Adrenal gland (tissue), 12 donors: ENCODE measurements around the gene MBIP. TPM values are rescaled to one million over a fixed set of nuclear protein-coding genes. Genes with fewer than 3 reads are reported as not detected.

ENCODE experiments used
- DNase-seq, 7 donors: peaks; one replicate each; pipeline ENCODE4 v3.0.0-alpha.2; 2019 to 2020
- H3K27ac ChIP-seq, 5 donors: fragments of 200-600 bp; sonication (generic) in 4 of 5; 1 replicate in 3 of 5; 2 replicates in 2 of 5; pipeline versions ENCODE4 v1.5.1 to v1.8.0; 2016 to 2020; ENCODE audit warnings: mild to moderate bottlenecking in 1 of 5
- H3K27me3 ChIP-seq: fragments of 200-600 bp; 2 replicates; pipeline ENCODE4 v1.8.0; 2021
- H3K36me3 ChIP-seq, 2 donors: fragments of 200-600 bp; replicated peaks in 1 of 2; 1 replicate in 1 of 2; 2 replicates in 1 of 2; pipeline versions ENCODE4 v1.5.1 to v1.8.0; 2018 to 2022
- H3K4me1 ChIP-seq, 2 donors: fragments of 200-600 bp; replicated peaks in 1 of 2; 1 replicate in 1 of 2; 2 replicates in 1 of 2; pipeline versions ENCODE4 v1.5.1 to v1.8.0; 2018 to 2021
- H3K4me3 ChIP-seq, 4 donors: fragments of 200-600 bp; sonication (generic) in 3 of 4; one replicate each; pipeline ENCODE4 v1.5.1; 2016 to 2018
- H3K9me3 ChIP-seq, 3 donors: fragments of 200-600 bp; sonication (generic) in 1 of 3; replicated peaks in 1 of 3; 1 replicate in 2 of 3; 2 replicates in 1 of 3; pipeline versions ENCODE4 v1.5.1 to v1.8.0; 2016 to 2021
- CTCF ChIP-seq, 6 experiments: fragments of 450-650 bp in 4 of 6; fragments of 200-600 bp in 2 of 6; sonication (generic) in 1 of 6; IDR thresholded peaks; 1 replicate in 5 of 6; 2 replicates in 1 of 6; pipeline versions ENCODE4 v1.5.1 to v1.8.0; 2016 to 2021; ENCODE audit warnings: antibody characterized with exemption in 6 of 6, mild to moderate bottlenecking in 2 of 6, moderate library complexity in 1 of 6
- POLR2A ChIP-seq, 2 donors: fragments of 450-650 bp; IDR thresholded peaks; one replicate each; pipeline ENCODE4 v1.6.1; 2017; ENCODE audit warnings: antibody characterized with exemption in 2 of 2, mild to moderate bottlenecking in 2 of 2, moderate library complexity in 1 of 2
- WGBS, 4 donors: extraction: QIAGEN DNeasy Blood & Tissue Kit in 2 of 4; methylation state at CpG; one replicate each; pipeline versions ENCODE4 v1.1.5 to v1.1.7; 2013 to 2017; 5-methylcytosine and 5-hydroxymethylcytosine counted together
- intact Hi-C, 2 donors: fragments of 100-400 bp; cut with DNase I; formaldehyde crosslinking; loops; one replicate each; pipeline versions ENCODE4 v1.14.1 to v1.15.0; 2022 to 2023
- polyA plus RNA-seq, 3 donors: library from polyadenylated mRNA; stranded (reverse); fragments of 200-250 nt in 2 of 3; fragments of 350-450 nt in 1 of 3; fragmentation: Illumina TruSeq in 1 of 3; extraction: RNeasy Lipid Tissue Mini Kit (QIAGEN cat#74804) in 1 of 3; gene quantifications; one replicate each; pipeline ENCODE4 v1.2.3, GENCODE V29; 2013 to 2014
- total RNA-seq, 9 donors: library from RNA; depleted of rRNA in 4 of 9; stranded (reverse); fragments of >200 nt in 4 of 9; fragments of 120-200 nt in 1 of 9; fragmentation: NEBNext Ultra II Directional in 1 of 9; extraction: Animal tissue kit (Norgen Biotek cat#: 25700) in 1 of 9; gene quantifications; one replicate each; pipeline versions ENCODE4 v1.1.0 to v1.2.4, GENCODE V29; 2013 to 2023
- donor health status: healthy with polysubstance abuse.
- donor health status: Bipolar disorder and iron deficiency.
- donor health status: DM: yes; HTN: yes; CAD: no.
- donor health status: DM: no; HTN: no; CAD: no.
- donor health status: DM: no; HTN: no; CAD: no.
- donor health status: DM: yes; HTN: yes; CAD: no.

The MBIP gene
- total and polyA plus RNA-seq, 12 donors = 10.5 to 68.3 (median 23.5) TPM

GRCh38 chr14:36302823-36303222 lies 17.6 kb downstream of the MBIP start:
- H3K27me3 ChIP-seq = no peaks in the 10 kb centered on the region
- WGBS, 4 donors = 99 to 100% (median 100%) methylated on average over 2 of the region's 2 CpGs
- no peak overlapping the region for H3K27ac ChIP-seq
- no peak for DNase-seq
- no peak overlapping the region for H3K4me3 ChIP-seq
- H3K36me3 ChIP-seq = peaks cover 0 to 72% of the 10 kb centered on the region in 2 donors
- intact Hi-C loops = no loop called here
- H3K4me1 ChIP-seq = peaks cover 0 to 15% of the 10 kb centered on the region in 2 donors
- H3K9me3 ChIP-seq = no peaks in the 10 kb centered on the region
- TF ChIP-seq POLR2A (IDR thresholded peaks at IDR 0.05) (no peak), CTCF (IDR thresholded peaks at IDR 0.05) (no peak)

- Histone ChIP-seq H3K27me3 (no peaks in the 10 kb centered on the region), H3K36me3 (peaks cover 0 to 68% of the 10 kb centered on the region in 2 donors), H3K4me1 (peaks cover 0 to 15% of the 10 kb centered on the region in 2 donors), H3K4me3 (no peak overlapping the region), H3K9me3 (no peaks in the 10 kb centered on the region), H3K27ac (no peak overlapping the region)
- intact Hi-C loops = no loop called here
- TF ChIP-seq POLR2A (IDR thresholded peaks at IDR 0.05) (no peak), CTCF (IDR thresholded peaks at IDR 0.05) (no peak)
- peak in 4 of 7 donors; percentile 12 to 31 (median 24) for DNase-seq
- WGBS, 4 donors = 94 to 96% (median 95%) methylated on average over 3 of the region's 3 CpGs
These were observed 19.3 kb downstream of the MBIP start for GRCh38 chr14:36301159-36301558.

GRCh38 chr14:36300337-36300736 lies 20.1 kb downstream of the MBIP start:
- TF ChIP-seq POLR2A (IDR thresholded peaks at IDR 0.05) (no peak), CTCF (IDR thresholded peaks at IDR 0.05) (no peak)
- H3K4me1 ChIP-seq = peaks cover 0 to 15% of the 10 kb centered on the region in 2 donors
- no peaks in the 10 kb centered on the region for H3K27me3 ChIP-seq
- no peak for DNase-seq
- H3K27ac ChIP-seq = no peak overlapping the region
- intact Hi-C loops = no loop called here
- no peak overlapping the region for H3K4me3 ChIP-seq
- H3K36me3 ChIP-seq = peaks cover 0 to 62% of the 10 kb centered on the region in 2 donors
- no peaks in the 10 kb centered on the region for H3K9me3 ChIP-seq

GRCh38 chr14:36295642-36296627 lies 24.5 kb downstream of the MBIP start:
- intact Hi-C loops = no loop called here
- peaks cover 0 to 33% of the 10 kb centered on the region in 2 donors for H3K36me3 ChIP-seq
- WGBS, 4 donors = 64 to 69% (median 67%) methylated on average over 4 of the region's 4 CpGs

More at GRCh38 chr14:36295642-36296627, 24.5 kb downstream of the MBIP start:
- DNase-seq = no peak
- no peak overlapping the region for H3K27ac ChIP-seq
- peaks cover 0 to 12% of the 10 kb centered on the region in 2 donors for H3K4me1 ChIP-seq
- H3K9me3 ChIP-seq = no peaks in the 10 kb centered on the region
- TF ChIP-seq POLR2A (IDR thresholded peaks at IDR 0.05) (no peak), CTCF (IDR thresholded peaks at IDR 0.05) (no peak)
- H3K4me3 ChIP-seq = no peak overlapping the region
- no peaks in the 10 kb centered on the region for H3K27me3 ChIP-seq
